Stimulated activated naive CD8-positive, alpha-beta T cell treated with anti-CD3 and anti-CD28 coated beads, Interleukin-15, Interleukin-2, amounts not matched to agents 100 ng/mL and 50 ng/mL, for 24 hours (primary cell): ENCODE measurements around the gene MSRB1.

Source experiments
- H3K27ac Mint-ChIP-seq: one replicate; pipeline ENCODE4 v1.8.0; 2021; ENCODE audit warnings: mild to moderate bottlenecking, mixed read lengths
- H3K27me3 Mint-ChIP-seq: one replicate; pipeline ENCODE4 v1.8.0; 2021; ENCODE audit warnings: mixed read lengths
- H3K36me3 Mint-ChIP-seq: one replicate; pipeline ENCODE4 v1.8.0; 2021; ENCODE audit warnings: low read depth, mixed read lengths
- H3K4me1 Mint-ChIP-seq: one replicate; pipeline ENCODE4 v1.8.0; 2021; ENCODE audit warnings: low read depth, mixed read lengths
- H3K4me3 Mint-ChIP-seq: one replicate; pipeline ENCODE4 v1.8.0; 2021; ENCODE audit warnings: mild to moderate bottlenecking, mixed read lengths
- H3K9me3 Mint-ChIP-seq: one replicate; pipeline ENCODE4 v1.8.0; 2021; ENCODE audit warnings: mixed read lengths

MSRB1 gene, protein sequence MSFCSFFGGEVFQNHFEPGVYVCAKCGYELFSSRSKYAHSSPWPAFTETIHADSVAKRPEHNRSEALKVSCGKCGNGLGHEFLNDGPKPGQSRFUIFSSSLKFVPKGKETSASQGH

DNA sequence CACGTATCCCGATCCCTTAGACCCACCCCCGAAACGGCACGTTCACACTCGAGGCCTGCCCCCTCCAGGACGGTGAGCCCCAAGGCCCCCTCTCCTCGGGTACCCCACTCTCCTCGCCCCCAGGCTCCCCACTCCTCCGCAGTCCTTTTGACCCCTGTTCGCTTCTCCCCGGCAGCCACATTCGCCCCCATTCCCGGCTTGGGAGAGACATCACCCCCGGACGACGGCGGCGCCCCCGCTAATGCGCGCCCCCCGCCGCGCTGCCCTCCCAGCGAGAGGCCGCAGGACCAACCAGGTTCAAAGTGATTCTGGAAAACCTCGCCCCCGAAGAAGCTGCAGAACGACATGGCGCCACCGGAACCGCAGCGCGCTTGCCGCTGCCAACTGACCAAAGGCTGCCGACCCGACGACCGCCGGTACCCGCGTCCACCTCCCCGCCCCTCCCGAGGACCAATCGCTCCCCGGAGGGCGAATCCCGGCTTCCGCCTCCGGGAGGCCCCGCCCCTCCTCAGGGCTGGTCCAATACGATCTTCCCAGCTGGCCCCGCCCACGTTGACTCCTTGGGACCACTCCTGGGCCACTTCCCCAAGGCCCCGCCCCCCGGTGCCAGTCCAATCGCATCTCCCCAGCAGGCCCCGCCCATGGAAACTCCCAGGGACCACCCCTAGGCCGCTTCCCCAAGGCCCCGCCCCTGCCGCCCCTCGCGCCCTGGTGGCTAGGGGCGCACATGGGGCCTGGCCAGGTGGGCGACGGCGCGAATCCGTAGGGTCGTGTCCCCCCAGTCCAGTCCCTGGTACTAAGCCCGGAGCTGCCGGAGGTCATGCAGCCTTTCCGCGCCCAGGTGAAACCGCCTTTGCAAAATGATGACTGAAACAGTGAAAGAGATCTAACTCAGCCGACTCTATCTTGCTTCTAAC is at the start of gene MSRB1:
TSS of gene MSRB1 (minus strand) at position 390 of the 917 bp plus-strand sequence. CDS start at position 347, 43 bp downstream.
- no peaks in the 10 kb centered on the region for H3K9me3 Mint-ChIP-seq
- peak within 1 kb of the TSS; percentile 87 for H3K4me3 Mint-ChIP-seq
- peak within 1 kb of the TSS; percentile 73 for H3K27ac Mint-ChIP-seq
- H3K36me3 Mint-ChIP-seq: peaks cover 5% of the 10 kb centered on the region
- peaks cover 24% of the 10 kb centered on the region for H3K4me1 Mint-ChIP-seq
- no peaks in the 10 kb centered on the region for H3K27me3 Mint-ChIP-seq

DNA sequence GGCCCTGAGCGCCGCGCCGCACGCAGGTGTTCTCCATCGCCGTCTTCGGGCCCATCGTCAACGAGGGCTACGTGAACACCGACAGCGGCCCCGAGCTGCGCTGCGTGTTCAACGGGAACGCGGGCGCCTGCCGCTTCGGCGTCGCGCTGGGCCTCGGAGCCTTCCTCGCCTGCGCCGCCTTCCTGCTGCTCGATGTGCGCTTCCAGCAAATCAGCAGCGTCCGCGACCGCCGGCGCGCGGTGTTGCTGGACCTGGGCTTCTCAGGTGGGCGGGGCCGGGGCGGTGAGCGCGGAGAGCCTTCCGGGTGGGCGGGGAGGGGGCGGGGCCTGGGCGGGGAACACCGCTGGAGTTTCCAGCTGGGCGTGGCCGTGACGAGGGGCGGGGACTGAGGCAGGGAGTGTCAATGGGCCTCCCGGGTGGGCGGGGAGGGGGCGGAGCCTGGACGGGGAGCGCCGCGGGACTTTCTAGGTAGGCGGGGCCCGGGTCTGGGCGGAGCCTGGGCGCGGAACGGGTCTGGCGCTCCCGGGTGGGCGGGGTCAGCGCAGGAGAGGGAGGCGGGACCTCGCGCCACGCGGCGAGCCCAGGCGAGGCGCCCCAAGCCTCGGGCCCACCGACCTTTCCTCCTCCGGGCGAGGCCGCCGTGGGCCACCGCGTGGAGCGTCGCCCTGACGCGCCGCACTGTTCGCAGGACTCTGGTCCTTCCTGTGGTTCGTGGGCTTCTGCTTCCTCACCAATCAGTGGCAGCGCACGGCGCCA is 49.1 kb upstream of the MSRB1 start:
- Mint-ChIP-seq H3K4me3 (peak overlapping the region; percentile 23), H3K27me3 (peaks cover 17% of the 10 kb centered on the region), H3K27ac (no peak overlapping the region), H3K36me3 (peaks cover 5% of the 10 kb centered on the region), H3K9me3 (no peaks in the 10 kb centered on the region), H3K4me1 (peaks cover 26% of the 10 kb centered on the region)

DNA sequence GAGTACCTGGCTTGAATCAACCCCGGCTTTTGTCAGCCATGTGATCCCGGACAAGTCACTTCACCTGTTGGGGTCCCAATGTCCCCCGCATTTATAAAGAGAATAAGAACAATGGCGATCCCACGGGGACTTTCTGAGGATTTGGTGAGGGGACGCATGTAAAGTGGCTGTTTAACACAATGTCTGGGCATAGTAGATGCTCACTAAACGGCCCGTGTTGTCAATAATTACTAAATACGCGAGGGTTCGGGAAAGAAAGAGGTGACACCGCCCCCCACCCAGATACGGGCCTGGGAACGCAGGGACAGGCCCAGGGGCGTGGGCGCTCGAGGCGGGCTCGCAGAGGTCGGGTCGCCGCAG is 48.6 kb upstream of the MSRB1 start:
- Mint-ChIP-seq H3K27ac (peak overlapping the region; percentile 78), H3K4me1 (peaks cover 24% of the 10 kb centered on the region), H3K9me3 (no peaks in the 10 kb centered on the region), H3K4me3 (peak overlapping the region; percentile 66), H3K36me3 (peaks cover 7% of the 10 kb centered on the region), H3K27me3 (peaks cover 17% of the 10 kb centered on the region)

DNA sequence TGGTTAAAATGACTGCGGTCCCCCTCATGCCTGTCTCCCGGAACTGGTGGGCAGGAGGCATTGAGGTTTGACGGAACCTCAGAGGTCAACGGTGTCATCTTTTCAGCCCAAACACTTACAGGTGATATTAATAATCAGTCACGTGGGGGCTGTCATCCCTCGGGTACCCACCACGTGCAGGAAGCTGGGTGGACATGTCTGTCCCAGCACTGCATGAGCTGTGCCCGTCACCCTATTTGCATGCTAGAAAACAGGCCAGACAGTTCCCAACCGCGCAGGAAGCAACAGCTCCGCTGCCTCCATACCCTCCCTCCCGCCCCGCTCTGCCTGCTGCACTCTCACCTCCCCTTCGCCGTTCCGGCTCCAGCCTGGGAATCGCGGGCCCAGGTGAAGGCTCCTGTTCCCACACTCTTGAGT is 48.1 kb upstream of the MSRB1 start:
- H3K27ac Mint-ChIP-seq: peak overlapping the region; percentile 78
- peaks cover 17% of the 10 kb centered on the region for H3K27me3 Mint-ChIP-seq
- peak overlapping the region; percentile 66 for H3K4me3 Mint-ChIP-seq
- peaks cover 11% of the 10 kb centered on the region for H3K36me3 Mint-ChIP-seq
- peaks cover 23% of the 10 kb centered on the region for H3K4me1 Mint-ChIP-seq
- no peaks in the 10 kb centered on the region for H3K9me3 Mint-ChIP-seq

DNA sequence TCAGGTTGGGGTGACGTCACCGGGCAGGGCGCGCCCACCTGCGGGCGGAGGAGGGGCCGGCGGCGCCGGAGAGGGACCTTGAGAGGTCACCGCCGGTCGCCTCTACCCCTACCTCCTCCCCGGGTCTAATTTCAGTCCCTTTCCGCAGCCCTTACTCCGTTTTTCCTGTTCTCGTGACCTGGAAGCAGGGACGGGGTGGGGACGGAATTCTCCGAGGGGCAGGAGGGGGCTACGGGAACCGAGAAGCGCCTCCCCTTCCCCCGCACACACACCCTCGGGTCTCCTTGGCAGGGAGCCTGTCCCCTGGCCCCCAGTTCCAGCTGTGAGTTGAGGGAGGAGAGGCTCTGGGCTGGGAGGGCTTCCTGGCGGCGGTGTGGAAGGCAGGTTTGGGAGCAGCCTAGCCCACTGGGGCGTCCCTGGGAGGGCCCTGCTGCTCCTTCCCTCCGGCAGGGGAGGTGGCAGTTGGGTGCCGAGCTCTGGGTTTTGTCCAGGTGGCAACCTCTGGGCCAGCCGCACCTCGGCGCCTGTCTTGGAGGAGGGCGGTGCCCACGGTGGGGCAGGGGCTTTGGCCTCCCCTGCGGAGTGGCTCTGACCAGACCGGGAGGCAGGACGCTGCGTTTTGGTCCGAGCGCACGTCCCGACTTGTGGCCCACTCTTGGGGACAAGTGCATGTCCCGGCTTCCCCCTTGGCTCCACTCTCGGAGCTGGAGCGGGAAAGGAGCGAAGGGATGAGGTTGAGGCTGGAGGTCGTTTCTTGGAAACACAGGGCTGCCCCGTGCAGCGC is 47.5 kb upstream of the MSRB1 start:
- H3K9me3 Mint-ChIP-seq: no peaks in the 10 kb centered on the region
- H3K4me3 Mint-ChIP-seq: peak overlapping the region; percentile 66
- H3K27me3 Mint-ChIP-seq: peaks cover 17% of the 10 kb centered on the region
- peaks cover 24% of the 10 kb centered on the region for H3K4me1 Mint-ChIP-seq
- H3K27ac Mint-ChIP-seq: peak overlapping the region; percentile 78
- H3K36me3 Mint-ChIP-seq: peaks cover 11% of the 10 kb centered on the region

DNA sequence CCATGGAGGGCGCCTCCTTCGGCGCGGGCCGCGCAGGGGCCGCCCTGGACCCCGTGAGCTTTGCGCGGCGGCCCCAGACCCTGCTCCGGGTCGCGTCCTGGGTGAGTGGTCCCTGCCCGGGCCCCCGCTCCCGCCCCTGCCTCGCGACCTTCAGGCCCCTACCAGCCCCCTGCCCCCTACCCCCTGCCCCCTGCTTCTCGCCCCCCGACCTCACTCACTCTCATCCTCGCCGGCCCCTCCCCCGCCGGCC is 47.0 kb upstream of the MSRB1 start:
- H3K4me3 Mint-ChIP-seq: no peak overlapping the region
- peaks cover 17% of the 10 kb centered on the region for H3K27me3 Mint-ChIP-seq
- H3K27ac Mint-ChIP-seq: no peak overlapping the region
- peaks cover 29% of the 10 kb centered on the region for H3K4me1 Mint-ChIP-seq
- peaks cover 7% of the 10 kb centered on the region for H3K36me3 Mint-ChIP-seq
- no peaks in the 10 kb centered on the region for H3K9me3 Mint-ChIP-seq

DNA sequence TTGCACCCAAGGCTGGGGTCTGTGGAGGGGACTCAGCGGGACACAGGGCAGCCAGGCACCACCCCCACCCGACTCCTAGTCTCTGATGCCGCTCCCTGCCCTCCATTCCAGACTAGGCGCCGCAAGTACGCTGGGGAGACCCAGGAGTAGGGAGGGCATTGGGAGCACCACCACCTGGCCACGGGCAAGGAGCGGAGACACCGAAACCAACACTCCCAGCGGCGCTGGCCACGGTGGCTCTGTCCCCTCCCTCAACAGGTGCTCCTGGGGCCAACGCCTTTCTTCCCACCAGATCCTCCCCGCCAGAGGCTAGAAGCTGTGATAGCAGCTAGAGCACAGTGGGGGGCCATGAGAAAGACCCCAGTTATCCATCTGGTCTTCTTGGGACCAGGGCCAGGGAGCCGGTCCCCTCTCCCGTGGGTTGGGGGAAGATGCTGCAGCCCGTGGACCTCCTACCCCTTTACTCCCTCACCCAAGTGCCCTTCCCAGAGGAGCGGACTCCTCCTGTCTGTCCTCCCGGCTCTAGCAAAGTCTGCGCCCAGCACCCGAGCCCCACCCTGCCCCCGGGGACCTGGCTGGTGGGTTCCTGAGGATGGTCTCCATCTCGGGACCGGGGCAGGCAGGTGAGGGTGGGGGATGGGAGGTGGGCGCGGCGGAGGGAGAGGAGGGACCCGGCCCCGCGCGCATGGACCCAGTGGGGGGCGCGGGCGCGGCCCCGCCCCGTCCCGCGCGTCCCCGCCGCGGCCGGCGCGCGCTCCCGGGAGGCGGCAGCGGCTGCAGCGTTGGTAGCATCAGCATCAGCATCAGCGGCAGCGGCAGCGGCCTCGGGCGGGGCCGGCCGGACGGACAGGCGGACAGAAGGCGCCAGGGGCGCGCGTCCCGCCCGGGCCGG is 46.5 kb upstream of the MSRB1 start, which contains the start of gene SYNGR3:
TSS of gene SYNGR3 (plus strand) at position 762 of the 892 bp plus-strand sequence. CDS start 133 bp downstream, outside the sequence.
- H3K4me1 Mint-ChIP-seq: peaks cover 29% of the 10 kb centered on the region
- no peaks in the 10 kb centered on the region for H3K9me3 Mint-ChIP-seq
- H3K36me3 Mint-ChIP-seq: peaks cover 7% of the 10 kb centered on the region
- peaks cover 17% of the 10 kb centered on the region for H3K27me3 Mint-ChIP-seq
- no peak within 1 kb of the TSS for H3K27ac Mint-ChIP-seq
- peak within 1 kb of the TSS; percentile 66 for H3K4me3 Mint-ChIP-seq

DNA sequence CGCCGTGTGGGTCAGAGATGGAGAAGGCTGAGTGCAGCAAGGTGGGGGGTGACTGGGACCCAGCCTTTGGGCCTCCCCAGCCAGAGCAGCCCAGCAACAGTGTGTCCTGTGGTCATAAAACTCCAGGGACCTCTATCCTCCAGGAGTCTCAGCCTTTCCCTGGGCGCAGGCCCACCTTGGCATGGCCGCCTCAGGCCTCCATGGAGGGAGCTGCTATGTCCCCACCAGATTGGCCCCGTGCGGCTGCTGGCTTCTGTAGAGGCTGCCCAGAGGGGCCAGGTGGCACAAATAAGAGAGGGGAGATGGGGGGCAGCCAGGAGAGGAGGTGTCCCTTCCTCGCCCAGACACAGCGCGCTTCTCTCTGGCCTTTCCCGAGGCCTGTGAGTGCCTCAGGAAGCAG is 44.2 kb upstream of the MSRB1 start:
- Mint-ChIP-seq H3K36me3 (peaks cover 7% of the 10 kb centered on the region), H3K9me3 (no peaks in the 10 kb centered on the region), H3K4me1 (peaks cover 26% of the 10 kb centered on the region), H3K27me3 (peaks cover 28% of the 10 kb centered on the region), H3K4me3 (no peak overlapping the region), H3K27ac (no peak overlapping the region)

DNA sequence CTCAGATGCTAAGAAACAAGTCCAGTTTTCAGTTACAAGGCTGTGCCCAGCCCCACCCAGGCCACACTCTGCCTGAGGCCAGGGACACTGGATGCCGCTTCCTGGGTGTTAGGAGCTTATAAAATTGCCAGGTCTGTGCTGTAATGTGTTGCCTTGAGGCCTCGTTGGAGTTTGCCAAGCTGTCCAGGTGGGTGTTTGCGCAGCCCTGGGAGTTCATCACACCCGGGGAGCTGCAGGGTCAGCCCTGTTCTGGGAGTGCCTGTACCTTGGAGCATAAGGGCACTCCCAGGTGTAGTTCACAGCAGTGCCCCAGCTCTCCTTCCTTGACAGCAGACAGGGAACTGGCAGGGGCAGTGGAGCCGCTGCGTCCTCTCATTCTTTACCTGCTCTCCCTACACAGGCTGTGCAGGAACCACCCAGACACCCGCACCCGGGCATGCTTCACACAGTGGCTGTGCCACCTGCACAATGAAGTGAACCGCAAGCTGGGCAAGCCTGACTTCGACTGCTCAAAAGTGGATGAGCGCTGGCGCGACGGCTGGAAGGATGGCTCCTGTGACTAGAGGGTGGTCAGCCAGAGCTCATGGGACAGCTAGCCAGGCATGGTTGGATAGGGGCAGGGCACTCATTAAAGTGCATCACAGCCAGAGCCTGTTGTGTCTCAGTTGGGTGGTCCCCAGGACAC is 42.6 kb upstream of the MSRB1 start:
- peaks cover 37% of the 10 kb centered on the region for H3K27me3 Mint-ChIP-seq
- H3K4me3 Mint-ChIP-seq: peak overlapping the region; percentile 86
- H3K4me1 Mint-ChIP-seq: peaks cover 21% of the 10 kb centered on the region
- no peak overlapping the region for H3K27ac Mint-ChIP-seq
- no peaks in the 10 kb centered on the region for H3K9me3 Mint-ChIP-seq
- peaks cover 7% of the 10 kb centered on the region for H3K36me3 Mint-ChIP-seq

DNA sequence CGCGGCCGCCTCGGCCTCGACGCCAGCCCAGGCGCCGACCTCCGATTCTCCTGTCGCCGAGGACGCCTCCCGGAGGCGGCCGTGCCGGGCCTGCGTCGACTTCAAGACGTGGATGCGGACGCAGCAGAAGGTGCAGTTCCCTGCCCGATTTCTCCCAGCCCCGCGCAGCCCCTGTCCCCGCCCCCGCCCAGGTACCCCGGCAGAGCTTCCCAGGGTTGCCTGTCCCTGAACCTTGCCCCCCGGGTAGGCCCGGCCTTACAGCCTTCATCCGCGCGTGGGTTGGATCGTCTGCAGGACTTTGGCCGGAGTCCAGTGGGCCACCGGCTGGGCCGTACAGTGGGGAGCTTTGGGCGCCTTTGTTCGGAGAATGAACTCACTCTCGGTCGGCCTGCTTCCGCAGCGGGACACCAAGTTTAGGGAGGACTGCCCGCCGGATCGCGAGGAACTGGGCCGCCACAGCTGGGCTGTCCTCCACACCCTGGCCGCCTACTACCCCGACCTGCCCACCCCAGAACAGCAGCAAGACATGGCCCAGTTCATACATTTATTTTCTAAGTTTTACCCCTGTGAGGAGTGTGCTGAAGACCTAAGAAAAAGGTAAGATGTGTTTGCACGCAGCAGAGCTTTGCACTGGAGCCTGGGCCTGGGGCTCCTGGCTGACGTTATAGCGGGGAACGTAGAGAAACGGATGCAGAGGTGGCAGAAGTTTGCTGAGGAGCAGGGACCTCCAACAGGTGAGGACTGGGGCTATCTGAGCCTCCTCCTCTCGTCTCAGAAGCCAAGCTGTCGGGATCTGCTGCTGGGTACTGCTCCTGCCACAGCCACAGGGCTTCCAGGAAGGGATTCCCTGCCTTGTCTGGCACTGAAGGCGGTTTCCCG is 41.6 kb upstream of the MSRB1 start:
- peaks cover 18% of the 10 kb centered on the region for H3K4me1 Mint-ChIP-seq
- peaks cover 7% of the 10 kb centered on the region for H3K36me3 Mint-ChIP-seq
- peak overlapping the region; percentile 72 for H3K27ac Mint-ChIP-seq
- H3K9me3 Mint-ChIP-seq: no peaks in the 10 kb centered on the region
- H3K4me3 Mint-ChIP-seq: peak overlapping the region; percentile 86
- H3K27me3 Mint-ChIP-seq: peaks cover 39% of the 10 kb centered on the region

DNA sequence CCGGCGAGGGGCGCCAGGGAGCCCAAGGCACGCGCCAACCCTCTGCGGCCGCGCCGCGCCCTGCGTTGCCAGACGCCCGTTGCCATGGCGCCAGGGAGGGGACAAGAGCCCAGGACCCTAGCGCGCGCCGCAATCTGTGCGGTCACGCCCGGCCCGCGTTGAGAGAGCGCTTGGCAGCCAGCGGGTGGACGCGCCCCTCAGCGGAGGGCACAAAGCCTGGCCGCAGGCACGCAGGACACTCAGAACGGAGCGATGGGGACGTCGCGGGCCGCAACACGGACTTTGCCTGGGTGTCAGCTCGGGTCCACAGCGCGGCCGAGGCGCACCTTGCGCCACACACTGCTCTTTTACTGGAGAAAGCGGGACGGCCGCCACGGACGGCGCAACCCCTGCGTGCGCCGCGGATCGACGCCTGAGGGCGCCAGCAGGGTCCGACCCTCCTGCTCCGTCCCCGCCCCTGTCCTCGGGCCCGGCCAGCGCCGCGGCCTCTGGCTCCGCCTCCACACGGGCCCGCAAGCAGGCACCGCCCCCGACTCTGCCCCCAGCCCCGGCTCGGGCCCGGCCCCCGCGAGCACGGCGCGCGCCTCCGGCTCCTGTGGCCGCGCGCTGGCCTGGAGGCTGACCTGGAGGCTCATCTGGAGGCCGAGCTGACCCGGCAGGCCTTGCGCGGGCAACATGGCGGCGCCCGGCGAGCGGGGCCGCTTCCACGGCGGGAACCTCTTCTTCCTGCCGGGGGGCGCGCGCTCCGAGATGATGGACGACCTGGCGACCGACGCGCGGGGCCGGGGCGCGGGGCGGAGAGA is 40.7 kb upstream of the MSRB1 start, which contains the start of gene GFER:
TSS of gene GFER (plus strand) at position 650 of the 803 bp plus-strand sequence. CDS start at position 676, 26 bp downstream.
- peaks cover 7% of the 10 kb centered on the region for H3K36me3 Mint-ChIP-seq
- H3K4me3 Mint-ChIP-seq: peak within 1 kb of the TSS; percentile 86
- peak within 1 kb of the TSS; percentile 72 for H3K27ac Mint-ChIP-seq
- H3K27me3 Mint-ChIP-seq: peaks cover 32% of the 10 kb centered on the region
- no peaks in the 10 kb centered on the region for H3K9me3 Mint-ChIP-seq
- peaks cover 21% of the 10 kb centered on the region for H3K4me1 Mint-ChIP-seq

DNA sequence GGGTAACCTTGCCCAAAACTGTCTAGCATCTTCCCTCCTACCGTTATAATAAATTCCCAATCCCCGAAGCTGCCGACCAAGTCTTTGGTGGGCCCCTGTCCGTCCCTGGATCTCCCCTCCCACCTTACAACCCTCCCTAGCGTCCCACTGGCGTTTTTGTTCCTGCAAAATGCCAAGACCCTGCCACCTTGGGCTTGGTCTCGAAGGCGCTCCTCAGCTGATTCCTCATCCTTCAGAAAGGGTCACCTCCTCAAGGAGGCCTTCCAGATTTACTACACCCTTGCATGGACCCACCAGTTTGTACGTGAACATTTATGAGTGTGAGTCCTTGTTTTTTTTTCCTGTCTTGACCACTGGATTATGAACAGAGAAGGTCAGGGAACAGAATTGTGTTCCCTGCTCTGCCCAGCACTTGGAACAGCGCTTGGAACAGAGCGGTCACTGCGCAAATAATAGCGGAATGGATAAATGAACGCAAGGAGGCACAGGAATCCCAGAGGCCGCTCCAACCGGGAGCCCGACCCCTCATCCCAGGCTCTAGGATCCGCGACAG is 40.1 kb upstream of the MSRB1 start:
- Mint-ChIP-seq H3K4me3 (peak overlapping the region; percentile 73), H3K9me3 (no peaks in the 10 kb centered on the region), H3K27me3 (peaks cover 28% of the 10 kb centered on the region), H3K36me3 (peaks cover 7% of the 10 kb centered on the region), H3K27ac (no peak overlapping the region), H3K4me1 (peaks cover 21% of the 10 kb centered on the region)
